HEK293T (cell line): ENCODE results near the gene GPR68.

Experiments used
- BHLHE40 ChIP-seq: fragments of 450-650 bp; IDR thresholded peaks from 2 replicates; pipeline ENCODE4 v1.6.1; 2016; ENCODE audit warnings: mild to moderate bottlenecking, moderate library complexity, borderline replicate concordance
- FOXK2 ChIP-seq: fragments of 450-650 bp; IDR thresholded peaks from 2 replicates; pipeline ENCODE4 v1.6.1; 2016; ENCODE audit warnings: mild to moderate bottlenecking
- L3MBTL2 ChIP-seq: fragments of 450-650 bp; conservative IDR thresholded peaks from 2 replicates; pipeline ENCODE4 v1.6.1; 2016; ENCODE audit warnings: mild to moderate bottlenecking
- NFRKB ChIP-seq: fragments of 450-650 bp; IDR thresholded peaks from 2 replicates; pipeline ENCODE4 v1.6.1; 2016; ENCODE audit warnings: mild to moderate bottlenecking, moderate library complexity

DNA sequence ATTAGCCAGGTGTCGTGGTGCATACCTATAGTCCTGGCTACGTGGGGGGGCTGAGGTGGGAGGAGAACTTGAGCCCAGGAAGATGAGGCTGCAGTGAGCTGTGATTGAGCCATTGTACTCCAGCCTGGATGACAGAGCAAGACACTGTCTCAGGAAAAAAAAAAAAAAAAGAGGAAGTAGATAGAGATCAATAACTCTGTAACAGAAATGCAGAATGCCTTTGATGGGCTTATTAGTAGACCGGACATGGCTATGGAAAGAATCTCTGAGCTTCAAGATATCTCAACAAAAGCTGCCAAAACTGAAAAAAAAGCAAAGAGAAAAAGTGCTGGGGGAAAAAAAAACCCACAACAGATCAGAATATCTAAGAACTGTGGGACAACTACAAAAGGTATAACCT lies 37.5 kb downstream of the GPR68 start:
- TF ChIP-seq L3MBTL2 (no peak), NFRKB (no peak), BHLHE40 (no peak), FOXK2 (no peak)
